Endothelial cell of umbilical vein (primary cell): Measurements from ENCODE around the gene GRM8.

Source experiments
- EZH2 ChIP-seq: IDR thresholded peaks from 2 replicates; pipeline ENCODE4 v1.6.1; 2012; ENCODE audit warnings: borderline replicate concordance, low read depth, mild to moderate bottlenecking, moderate library complexity, low read length, inconsistent platforms; ENCODE audit not compliant: severe bottlenecking
- MYC ChIP-seq: IDR thresholded peaks from one replicate; pipeline ENCODE4 v1.6.1; 2011; ENCODE audit warnings: mild to moderate bottlenecking, low read depth, low read length
- POLR2A ChIP-seq: IDR thresholded peaks from 2 replicates; pipeline ENCODE4 v1.6.1; 2012; ENCODE audit warnings: low read depth, mild to moderate bottlenecking, control low read depth, low read length
- TF ChIP-seq, protein P1 (sequence below), 2 donors: IDR thresholded peaks; 1 replicate in 1 of 2; 2 replicates in 1 of 2; pipeline ENCODE4 v1.5.1; 2011; ENCODE audit warnings: low read length in 2 of 2, mild to moderate bottlenecking in 2 of 2, moderate library complexity in 2 of 2, control low read depth in 1 of 2, inconsistent platforms in 1 of 2, low read depth in 1 of 2; ENCODE audit not compliant: insufficient read depth in 1 of 2; ENCODE audit errors: extremely low read depth in 1 of 2
- TF ChIP-seq, protein P2 (sequence below): IDR thresholded peaks from 2 replicates; pipeline ENCODE4 v1.6.1; 2011; ENCODE audit not compliant: insufficient read depth, insufficient read length

DNA sequence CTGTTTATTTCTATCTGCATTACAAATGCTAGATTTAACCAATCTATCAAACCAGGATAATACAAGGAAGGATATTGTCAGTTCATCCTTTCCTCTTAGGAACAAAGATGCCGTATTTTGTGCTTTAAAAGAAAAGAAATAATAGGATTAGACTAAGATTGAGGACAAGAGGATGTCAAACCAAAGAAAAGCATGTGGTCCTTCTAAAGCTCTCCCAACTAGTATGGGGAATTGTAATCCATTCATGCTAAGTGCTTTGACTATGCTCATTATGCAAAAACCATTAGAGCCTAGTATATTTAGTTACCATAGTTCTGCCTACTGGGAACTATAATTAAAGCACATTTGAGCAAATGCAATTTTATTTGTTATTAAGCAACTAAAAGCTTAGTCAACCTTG is 280.2 kb downstream of the GRM8 start:
- TF ChIP-seq POLR2A (no peak), EZH2 (no peak), MYC (no peak)
- TF ChIP-seq, protein P1, sequence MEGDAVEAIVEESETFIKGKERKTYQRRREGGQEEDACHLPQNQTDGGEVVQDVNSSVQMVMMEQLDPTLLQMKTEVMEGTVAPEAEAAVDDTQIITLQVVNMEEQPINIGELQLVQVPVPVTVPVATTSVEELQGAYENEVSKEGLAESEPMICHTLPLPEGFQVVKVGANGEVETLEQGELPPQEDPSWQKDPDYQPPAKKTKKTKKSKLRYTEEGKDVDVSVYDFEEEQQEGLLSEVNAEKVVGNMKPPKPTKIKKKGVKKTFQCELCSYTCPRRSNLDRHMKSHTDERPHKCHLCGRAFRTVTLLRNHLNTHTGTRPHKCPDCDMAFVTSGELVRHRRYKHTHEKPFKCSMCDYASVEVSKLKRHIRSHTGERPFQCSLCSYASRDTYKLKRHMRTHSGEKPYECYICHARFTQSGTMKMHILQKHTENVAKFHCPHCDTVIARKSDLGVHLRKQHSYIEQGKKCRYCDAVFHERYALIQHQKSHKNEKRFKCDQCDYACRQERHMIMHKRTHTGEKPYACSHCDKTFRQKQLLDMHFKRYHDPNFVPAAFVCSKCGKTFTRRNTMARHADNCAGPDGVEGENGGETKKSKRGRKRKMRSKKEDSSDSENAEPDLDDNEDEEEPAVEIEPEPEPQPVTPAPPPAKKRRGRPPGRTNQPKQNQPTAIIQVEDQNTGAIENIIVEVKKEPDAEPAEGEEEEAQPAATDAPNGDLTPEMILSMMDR (IDR thresholded peaks at IDR 0.05; ENCODE audit: extremely low read depth in 1 of 2, insufficient read depth in 1 of 2, low read depth in 1 of 2, low read length in 2 of 2), result no peak
- TF ChIP-seq, protein P2, sequence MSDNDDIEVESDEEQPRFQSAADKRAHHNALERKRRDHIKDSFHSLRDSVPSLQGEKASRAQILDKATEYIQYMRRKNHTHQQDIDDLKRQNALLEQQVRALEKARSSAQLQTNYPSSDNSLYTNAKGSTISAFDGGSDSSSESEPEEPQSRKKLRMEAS, result no peak
